Measurements from ENCODE around the gene CNOT3. TPM values are rescaled to one million over a fixed set of nuclear protein-coding genes. Genes with fewer than 3 reads are reported as not detected.
"Not testable (repeated sequence)": the region's sequence is repeated elsewhere in the genome, so short reads cannot be mapped to it uniquely, and the experiment has no call there.

Gene CNOT3
- total and polyA plus RNA-seq, 2 donors (not counting 3 experiments of a cell fraction or from before 2014, with no cell fraction given) = 20.4 to 74.7 TPM

- Histone ChIP-seq H3K4me1 (ENCODE audit: control insufficient read depth, extremely low read depth, insufficient read depth, low read length) (peaks cover 10% of the 10 kb centered on the region), H3K79me2 (ENCODE audit: control insufficient read depth, insufficient read depth, low read length) (peaks cover 21% of the 10 kb centered on the region), H4K20me1 (replicated peaks; ENCODE audit: control insufficient read depth, extremely low read depth, insufficient read depth, low read length) (no peaks in the 10 kb centered on the region), H3K27ac (ENCODE audit: insufficient read depth, low read depth, low read length) (no peak overlapping the region), H3K9me3 (replicated peaks; ENCODE audit: control insufficient read depth, insufficient read depth, low read length) (no peaks in the 10 kb centered on the region), H3K27me3 (ENCODE audit: control insufficient read depth in 2 of 2, insufficient read depth in 2 of 2, low read length in 2 of 2) (no peaks in the 10 kb centered on the region), H3K4me2 (ENCODE audit: insufficient read depth, low read length) (no peak overlapping the region), H3K36me3 (ENCODE audit: control insufficient read depth in 2 of 2, extremely low read depth in 1 of 2, insufficient read depth in 2 of 2, low read length in 2 of 2) (peaks cover 1 to 3% of the 10 kb centered on the region in 2 experiments), H3K9ac (replicated peaks; ENCODE audit: extremely low read depth, insufficient read depth, low read length) (no peak overlapping the region), H2AFZ (ENCODE audit: low read depth, low read length) (no peak overlapping the region), H3K9me1 (replicated peaks; ENCODE audit: control insufficient read depth, extremely low read depth, insufficient read depth, low read length) (no peaks in the 10 kb centered on the region), H3K4me3 (replicated peaks in 1 of 3; ENCODE audit: insufficient read depth in 1 of 3, low read depth in 1 of 3, low read length in 3 of 3) (no peak overlapping the region)
- dilution Hi-C loops (cut with MboI; ENCODE audit: extremely low pct_ligation_motif_present, low sequenced_read_pairs) = no loop called here
- DNase-seq (ENCODE audit: low read depth, low spot score) (no peak), FAIRE-seq (no peak)
- TF ChIP-seq JUN (IDR thresholded peaks at IDR 0.05; ENCODE audit: borderline replicate concordance, insufficient read depth, insufficient read length, low read depth) (no peak), GATA2 (IDR thresholded peaks at IDR 0.05; ENCODE audit: insufficient read depth, insufficient read length, low read depth, low read length) (no peak), CTCF (IDR thresholded peaks at IDR 0.05; ENCODE audit: extremely low read depth in 1 of 2, insufficient read depth in 1 of 2, low read depth in 1 of 2, low read length in 2 of 2) (no peak), EZH2 (IDR thresholded peaks at IDR 0.05; ENCODE audit: borderline replicate concordance, low read depth, low read length, severe bottlenecking) (no peak), POLR2AphosphoS5 (IDR thresholded peaks at IDR 0.05; ENCODE audit: insufficient read depth, low read depth, low read length) (no peak), FOS (IDR thresholded peaks at IDR 0.05; ENCODE audit: borderline replicate concordance, insufficient read depth, low read length) (no peak), MYC (IDR thresholded peaks at IDR 0.05; ENCODE audit: low read depth, low read length) (no peak), POLR2A (IDR thresholded peaks at IDR 0.05; ENCODE audit: low read depth, low read length) (no peak), MAX (IDR thresholded peaks at IDR 0.05; ENCODE audit: insufficient read depth, insufficient read length) (no peak)
- POLR2A ChIA-PET = interaction anchor here (0.7 kb wide), 1 partner anchor 35 kb away, joined by 4 read pairs; no protein-coding TSS in a partner anchor
- BruUV-seq (replicated peaks) = no TSS peak
- intact Hi-C loops (cut with micrococcal nuclease) = no loop called here
- CTCF ChIA-PET = interaction anchor here (1.1 to 2.7 kb wide), 2 partner anchors 28 to 73 kb away, joined by 3 to 11 read pairs; no protein-coding TSS in a partner anchor
These were observed 55.4 kb downstream of the CNOT3 start for GRCh38 chr19:54193011-54193410.

GRCh38 chr19:54194463-54194862 is 56.9 kb downstream of the CNOT3 start:
- H3K9ac ChIP-seq (replicated peaks; ENCODE audit: extremely low read depth, insufficient read depth, low read length); H4K20me1 ChIP-seq (replicated peaks; ENCODE audit: control insufficient read depth, extremely low read depth, insufficient read depth, low read length); BruUV-seq (replicated peaks); POLR2A ChIA-PET; H3K4me2 ChIP-seq (ENCODE audit: insufficient read depth, low read length); H3K9me1 ChIP-seq (replicated peaks; ENCODE audit: control insufficient read depth, extremely low read depth, insufficient read depth, low read length); CTCF ChIA-PET; H3K27me3 ChIP-seq (ENCODE audit: control insufficient read depth in 2 of 2, insufficient read depth in 2 of 2, low read length in 2 of 2); H3K27ac ChIP-seq (ENCODE audit: insufficient read depth, low read depth, low read length); DNase-seq (ENCODE audit: low read depth, low spot score); H2AFZ ChIP-seq (ENCODE audit: low read depth, low read length); dilution Hi-C loops (cut with MboI; ENCODE audit: extremely low pct_ligation_motif_present, low sequenced_read_pairs); FAIRE-seq; H3K9me3 ChIP-seq (replicated peaks; ENCODE audit: control insufficient read depth, insufficient read depth, low read length); H3K4me3 ChIP-seq (replicated peaks in 1 of 3; ENCODE audit: insufficient read depth in 1 of 3, low read depth in 1 of 3, low read length in 3 of 3); H3K36me3 ChIP-seq (ENCODE audit: control insufficient read depth in 2 of 2, extremely low read depth in 1 of 2, insufficient read depth in 2 of 2, low read length in 2 of 2); intact Hi-C loops (cut with micrococcal nuclease); H3K4me1 ChIP-seq (ENCODE audit: control insufficient read depth, extremely low read depth, insufficient read depth, low read length): not testable (repeated sequence)
- H3K79me2 ChIP-seq (ENCODE audit: control insufficient read depth, insufficient read depth, low read length) = peaks cover 11% of the 10 kb centered on the region

All from endothelial cell of umbilical vein (primary cell).